GM20000 (cell line): ENCODE measurements around the gene CA4.

Experiments
- DNase-seq: peaks from one replicate; pipeline ENCODE4 v3.0.0; 2012; ENCODE audit warnings: low spot score
- TF ChIP-seq, protein P1 (sequence below): IDR thresholded peaks from 2 replicates; pipeline ENCODE4 v1.5.1; 2012; ENCODE audit warnings: mild to moderate bottlenecking, control low read depth; ENCODE audit errors: extremely low read depth, missing control alignments

Gene CA4

DNA sequence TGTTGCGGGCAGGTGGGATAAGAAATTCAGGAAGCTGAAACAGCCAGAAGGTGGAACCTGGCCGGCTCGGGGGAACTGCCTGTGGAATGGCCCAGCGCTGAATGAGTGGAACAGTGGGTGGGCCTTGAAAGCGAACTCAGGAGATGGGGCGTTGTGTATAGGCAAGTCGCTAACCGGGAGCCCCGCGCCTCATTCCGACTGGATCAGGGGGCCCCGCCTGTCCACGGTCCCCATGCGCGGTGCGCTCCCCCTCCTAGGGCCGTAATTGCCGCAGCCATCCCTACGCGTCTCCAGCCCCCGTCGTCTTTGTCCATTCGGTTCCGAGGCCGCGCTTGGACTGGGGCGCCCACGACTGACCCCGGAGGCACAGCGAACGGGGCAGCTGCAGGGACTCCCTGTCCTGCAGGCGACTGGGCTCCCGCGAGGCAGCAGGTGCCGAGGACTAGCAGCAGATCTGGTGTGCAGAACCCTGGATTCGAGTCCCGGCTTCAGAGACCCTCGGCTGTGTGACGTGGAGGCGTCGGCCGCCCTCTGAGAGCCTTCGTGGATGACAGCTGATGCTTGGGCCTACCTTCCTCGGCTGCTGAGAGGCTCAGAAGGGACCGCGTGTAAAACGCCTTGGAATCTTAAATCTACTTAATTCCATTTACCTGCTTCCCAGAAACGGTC is 10.9 kb upstream of the CA4 start:
- TF ChIP-seq, protein P1, sequence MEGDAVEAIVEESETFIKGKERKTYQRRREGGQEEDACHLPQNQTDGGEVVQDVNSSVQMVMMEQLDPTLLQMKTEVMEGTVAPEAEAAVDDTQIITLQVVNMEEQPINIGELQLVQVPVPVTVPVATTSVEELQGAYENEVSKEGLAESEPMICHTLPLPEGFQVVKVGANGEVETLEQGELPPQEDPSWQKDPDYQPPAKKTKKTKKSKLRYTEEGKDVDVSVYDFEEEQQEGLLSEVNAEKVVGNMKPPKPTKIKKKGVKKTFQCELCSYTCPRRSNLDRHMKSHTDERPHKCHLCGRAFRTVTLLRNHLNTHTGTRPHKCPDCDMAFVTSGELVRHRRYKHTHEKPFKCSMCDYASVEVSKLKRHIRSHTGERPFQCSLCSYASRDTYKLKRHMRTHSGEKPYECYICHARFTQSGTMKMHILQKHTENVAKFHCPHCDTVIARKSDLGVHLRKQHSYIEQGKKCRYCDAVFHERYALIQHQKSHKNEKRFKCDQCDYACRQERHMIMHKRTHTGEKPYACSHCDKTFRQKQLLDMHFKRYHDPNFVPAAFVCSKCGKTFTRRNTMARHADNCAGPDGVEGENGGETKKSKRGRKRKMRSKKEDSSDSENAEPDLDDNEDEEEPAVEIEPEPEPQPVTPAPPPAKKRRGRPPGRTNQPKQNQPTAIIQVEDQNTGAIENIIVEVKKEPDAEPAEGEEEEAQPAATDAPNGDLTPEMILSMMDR: no peak
- DNase-seq: no peak

DNA sequence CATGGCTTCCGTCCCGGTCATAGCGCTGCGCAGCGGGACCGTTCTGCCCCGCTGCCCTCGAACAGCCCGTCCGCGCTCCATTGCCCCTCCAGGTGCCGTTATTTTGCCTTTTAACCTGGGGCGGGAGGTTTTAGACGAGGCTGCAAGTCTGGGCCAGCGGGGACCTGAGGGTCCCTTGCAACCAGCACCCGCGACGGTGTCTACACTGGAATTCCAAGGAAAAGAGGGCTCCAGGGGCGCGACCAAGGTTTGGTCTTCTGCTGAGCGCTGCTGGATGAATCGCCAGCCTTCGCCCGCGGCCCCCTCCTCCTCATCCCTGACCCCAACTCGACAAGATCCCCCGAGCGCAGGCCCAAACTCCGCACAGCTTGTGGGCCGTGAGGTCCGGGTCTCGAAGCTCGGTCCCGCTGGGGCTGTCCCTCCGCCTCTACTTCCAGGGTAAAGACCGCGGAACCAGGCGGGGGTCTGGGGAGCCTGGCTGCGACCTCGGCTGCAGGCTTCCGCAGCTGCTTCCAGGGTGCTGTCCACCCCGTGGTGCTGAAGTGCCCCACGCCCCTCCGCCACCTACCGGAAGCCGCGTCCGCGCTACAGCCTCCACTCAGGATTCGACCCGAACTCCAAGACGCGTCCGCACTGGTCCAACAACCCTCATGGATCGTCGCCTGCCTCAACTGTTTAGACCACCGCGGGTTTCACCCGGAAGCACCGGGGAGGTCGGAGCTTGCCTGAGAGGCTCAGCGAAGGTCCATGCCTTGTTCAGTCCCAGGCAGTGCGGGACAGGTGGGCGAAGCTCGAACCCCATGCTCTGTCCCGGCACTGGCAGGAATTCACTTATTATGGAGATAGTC is 10.1 kb upstream of the CA4 start:
- peak; percentile 81 for DNase-seq
- TF ChIP-seq, protein P1: peak; percentile 49

DNA sequence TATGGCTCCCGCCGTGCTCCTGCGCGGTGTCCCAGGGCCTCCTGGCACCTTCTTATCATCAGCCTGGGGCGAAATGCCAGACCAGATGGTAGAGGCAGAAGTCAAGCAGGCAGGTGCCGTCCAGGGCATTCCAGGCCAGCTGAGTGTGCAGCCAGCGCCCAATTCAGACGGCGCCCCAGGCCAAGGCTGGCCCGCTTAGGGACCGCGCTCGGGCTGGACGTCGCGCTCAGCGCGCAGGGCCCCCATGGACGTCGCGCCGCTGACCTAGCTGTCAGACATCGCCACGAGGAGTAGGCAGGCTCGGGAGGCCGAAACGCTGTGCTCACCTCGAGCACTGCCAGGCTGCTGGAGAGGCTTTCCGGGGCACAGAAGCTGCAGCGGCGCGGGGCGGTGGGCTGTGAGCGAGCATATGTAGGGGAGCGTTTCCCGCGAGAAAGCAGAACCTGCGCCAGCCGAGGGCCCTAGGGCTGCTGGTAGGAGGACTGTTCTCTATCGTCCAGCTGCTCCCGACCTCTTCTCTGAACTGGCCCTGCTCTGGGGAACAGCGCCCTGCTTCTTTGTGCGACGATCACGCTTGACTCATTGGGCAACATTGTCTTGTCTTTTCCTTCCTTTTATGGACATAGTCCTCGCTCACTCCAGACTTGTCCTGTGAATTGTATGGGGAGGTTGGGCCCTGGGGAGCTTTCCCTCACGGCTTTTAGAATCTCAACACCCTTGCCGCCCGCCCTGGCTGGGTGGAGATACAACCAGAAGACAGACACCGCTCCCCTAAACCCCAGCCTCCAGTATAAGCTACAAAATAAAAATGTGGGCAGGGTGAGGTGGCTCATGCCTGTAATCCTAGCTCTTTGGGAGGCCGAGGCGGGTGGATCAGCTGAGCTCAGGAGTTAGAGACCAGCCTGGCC is 8.4 kb upstream of the CA4 start:
- DNase-seq: no peak
- TF ChIP-seq, protein P1: no peak

DNA sequence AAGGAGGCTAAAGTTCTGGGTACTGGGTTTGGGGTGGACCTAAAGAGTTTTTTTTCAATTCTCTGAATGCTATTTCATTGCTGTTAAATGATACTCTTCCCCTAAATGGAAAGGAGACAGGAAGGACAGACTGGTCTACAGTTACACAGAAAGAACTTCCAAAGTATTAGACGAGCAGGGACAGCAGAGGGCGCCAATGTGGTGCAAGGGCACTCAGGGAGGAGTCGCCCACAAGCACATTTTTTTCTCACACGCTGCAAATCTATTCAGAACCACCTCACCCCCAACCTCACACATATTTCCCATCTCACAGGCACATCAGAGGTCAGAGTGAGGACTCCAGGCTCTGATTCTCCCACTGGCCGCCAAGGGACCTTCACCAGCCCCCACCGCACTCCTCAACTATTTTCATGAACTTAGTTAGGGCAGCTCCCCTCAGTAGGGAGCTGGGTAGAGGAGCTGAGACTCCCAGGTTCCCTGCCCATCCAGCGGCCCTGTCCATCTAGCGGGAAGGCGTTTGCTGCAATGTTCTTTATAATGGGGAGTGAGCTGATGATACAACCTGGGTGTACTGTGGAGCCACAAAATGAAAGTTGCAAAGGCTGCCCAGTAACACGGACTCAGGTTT is 6.8 kb upstream of the CA4 start:
- TF ChIP-seq, protein P1: peak; percentile 84
- DNase-seq: peak; percentile 85

DNA sequence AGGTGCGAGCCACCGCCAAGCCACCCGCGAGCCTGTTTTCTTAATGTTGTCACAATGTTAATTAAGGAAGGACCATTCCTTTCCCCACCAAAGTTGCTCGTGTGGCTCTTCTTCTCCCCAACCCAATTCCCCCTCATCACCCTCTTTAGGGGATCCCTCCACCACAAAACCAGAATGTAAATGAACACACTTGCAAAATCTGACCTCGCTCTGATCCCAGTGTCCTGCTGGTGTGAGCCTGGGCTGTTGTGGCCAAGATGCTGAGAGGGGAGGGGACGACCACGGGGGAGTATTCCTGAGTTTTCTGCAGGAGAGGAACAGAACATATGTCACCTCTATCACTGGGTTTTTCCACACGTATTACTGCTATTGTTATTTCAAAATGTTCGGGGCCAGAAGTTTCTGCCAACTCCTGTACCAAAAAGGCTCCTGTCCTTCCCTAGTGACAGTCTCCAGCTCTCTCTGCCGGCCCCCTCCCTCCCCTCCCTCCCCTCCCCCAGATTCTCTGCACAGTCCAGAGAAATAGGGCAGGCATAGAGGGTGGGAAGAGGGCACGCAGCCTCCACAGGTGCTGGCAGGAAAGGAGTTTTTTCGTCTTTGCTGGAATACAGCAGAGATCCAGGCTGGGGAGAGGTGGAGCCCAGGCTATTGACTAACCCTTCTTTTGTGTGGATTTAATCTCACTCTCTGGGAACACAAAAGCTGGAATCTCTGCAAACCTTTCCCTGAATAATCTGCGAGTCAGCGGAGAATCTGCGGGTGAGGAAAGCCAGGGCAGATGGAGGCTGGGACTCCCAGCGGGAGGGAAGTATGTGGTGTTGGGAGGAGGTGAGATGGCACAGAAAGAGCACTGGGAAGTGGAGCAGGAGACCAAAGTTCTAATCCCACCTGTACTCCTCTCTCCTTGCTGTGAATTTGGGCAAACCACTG is 4.5 kb upstream of the CA4 start:
- DNase-seq: no peak
- TF ChIP-seq, protein P1: no peak

DNA sequence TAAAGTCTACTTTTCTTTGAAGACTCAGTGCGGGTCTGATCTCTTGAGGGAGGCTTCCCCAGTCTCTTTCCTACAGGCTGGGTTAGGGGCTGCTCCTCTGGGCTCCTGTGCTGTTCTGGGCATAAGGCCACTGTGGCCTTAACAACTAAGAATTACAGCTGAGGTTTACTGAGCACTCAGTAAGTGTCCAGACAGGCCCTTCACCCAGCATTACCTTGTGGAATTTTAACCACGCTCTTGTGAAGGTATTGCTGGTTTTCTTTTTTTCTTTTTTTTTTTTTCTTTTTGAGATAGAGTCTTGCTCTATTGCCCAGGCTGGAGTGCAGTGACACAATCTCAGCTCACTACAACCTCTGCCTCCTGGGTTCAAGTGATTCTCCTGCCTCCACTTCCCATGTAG is 3.6 kb upstream of the CA4 start:
- TF ChIP-seq, protein P1: no peak
- DNase-seq: no peak
